HEK293T (cell line): Measurements from ENCODE around the gene SLC25A14.
A peak's percentile ranks its signal among the peaks of the same experiment; 100 is the strongest.

Experiments
- CTCF ChIA-PET: fragments of 350-600 bp; formaldehyde crosslinking; extraction: SDS; loops from one replicate; lab custom pipeline; 2021; ENCODE audit warnings: antibody characterized with exemption, inconsistent platforms; lab: Yijun Ruan, JAX
- POLR2A ChIA-PET: fragments of 350-600 bp; formaldehyde crosslinking; extraction: SDS; loops from one replicate; lab custom pipeline; 2020; ENCODE audit warnings: antibody characterized with exemption, inconsistent platforms; lab: Yijun Ruan, JAX
- DNase-seq: peaks from one replicate; pipeline ENCODE4 v3.0.0; 2012; ENCODE audit warnings: mixed read lengths; ENCODE audit errors: extremely low spot score
- ARNT ChIP-seq: fragments of 450-650 bp; IDR thresholded peaks from 2 replicates; pipeline ENCODE4 v1.6.1; 2017; ENCODE audit warnings: mild to moderate bottlenecking
- BHLHE40 ChIP-seq: fragments of 450-650 bp; IDR thresholded peaks from 2 replicates; pipeline ENCODE4 v1.6.1; 2016; ENCODE audit warnings: mild to moderate bottlenecking, moderate library complexity, borderline replicate concordance
- CTBP1 ChIP-seq: fragments of 450-650 bp; IDR thresholded peaks from 2 replicates; pipeline ENCODE4 v1.6.1; 2016; ENCODE audit warnings: borderline replicate concordance
- ELF4 ChIP-seq: fragments of 450-650 bp; IDR thresholded peaks from 2 replicates; pipeline ENCODE4 v1.6.1; 2017; ENCODE audit warnings: antibody characterized with exemption
- FOXA1 ChIP-seq: fragments of 450-650 bp; IDR thresholded peaks from 2 replicates; pipeline ENCODE4 v1.6.1; 2016; ENCODE audit warnings: mild to moderate bottlenecking
- FOXK2 ChIP-seq: fragments of 450-650 bp; IDR thresholded peaks from 2 replicates; pipeline ENCODE4 v1.6.1; 2016; ENCODE audit warnings: mild to moderate bottlenecking
- FOXM1 ChIP-seq: fragments of 450-650 bp; IDR thresholded peaks from 2 replicates; pipeline ENCODE4 v1.6.1; 2017; ENCODE audit warnings: mild to moderate bottlenecking, borderline replicate concordance
- HDGF ChIP-seq: fragments of 450-650 bp; IDR thresholded peaks from 2 replicates; pipeline ENCODE4 v1.6.1; 2017; ENCODE audit warnings: antibody characterized with exemption, borderline replicate concordance
- L3MBTL2 ChIP-seq: fragments of 450-650 bp; conservative IDR thresholded peaks from 2 replicates; pipeline ENCODE4 v1.6.1; 2016; ENCODE audit warnings: mild to moderate bottlenecking
- LEF1 ChIP-seq: fragments of 450-650 bp; IDR thresholded peaks from 2 replicates; pipeline ENCODE4 v1.6.1; 2017; ENCODE audit warnings: mild to moderate bottlenecking, borderline replicate concordance
- NFRKB ChIP-seq: fragments of 450-650 bp; IDR thresholded peaks from 2 replicates; pipeline ENCODE4 v1.6.1; 2016; ENCODE audit warnings: mild to moderate bottlenecking, moderate library complexity
- SP1 ChIP-seq: fragments of 450-650 bp; IDR thresholded peaks from 2 replicates; pipeline ENCODE4 v1.6.1; 2017
- SUZ12 ChIP-seq: fragments of 450-650 bp; IDR thresholded peaks from 2 replicates; pipeline ENCODE4 v1.6.1; 2016; ENCODE audit warnings: mild to moderate bottlenecking
- TARDBP ChIP-seq: fragments of 450-650 bp; IDR thresholded peaks from 2 replicates; pipeline ENCODE4 v1.6.1; 2016
- ZNF384 ChIP-seq: fragments of 450-650 bp; IDR thresholded peaks from 2 replicates; pipeline ENCODE4 v1.6.1; 2016
- TF ChIP-seq, protein P1 (sequence below): fragments of 450-650 bp; IDR thresholded peaks from 2 replicates; pipeline ENCODE4 v1.6.1; 2016

Gene SLC25A14

DNA sequence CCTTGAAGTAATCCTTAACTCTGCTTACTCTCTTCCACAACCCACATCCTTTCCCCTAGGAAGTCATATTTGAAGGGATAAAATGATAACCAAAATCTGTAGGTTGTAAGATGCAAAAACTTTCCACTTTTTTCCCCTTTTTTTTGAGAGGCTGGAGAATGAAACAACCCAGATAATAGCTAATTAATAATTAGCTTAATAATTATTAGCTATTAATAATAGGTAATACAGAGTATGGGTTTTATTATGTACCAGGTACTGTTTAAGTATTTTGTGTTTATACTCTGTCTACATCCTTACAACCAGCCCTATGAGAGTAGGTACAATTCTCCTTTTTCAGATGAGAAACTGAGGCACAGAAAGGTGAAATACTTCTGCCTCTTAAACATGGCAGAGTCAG lies 36.4 kb downstream of the SLC25A14 start:
- CTCF ChIA-PET = no interaction called here
- DNase-seq = no peak
- TF ChIP-seq CTBP1 (no peak), TARDBP (no peak; the same call in 1 of the 2 replicates), FOXM1 (no peak), LEF1 (no peak), L3MBTL2 (no peak), FOXA1 (no peak), ARNT (no peak), NFRKB (no peak), BHLHE40 (no peak), FOXK2 (no peak), ELF4 (no peak), SUZ12 (no peak), ZNF384 (no peak), HDGF (no peak), SP1 (no peak)
- TF ChIP-seq, protein P1, sequence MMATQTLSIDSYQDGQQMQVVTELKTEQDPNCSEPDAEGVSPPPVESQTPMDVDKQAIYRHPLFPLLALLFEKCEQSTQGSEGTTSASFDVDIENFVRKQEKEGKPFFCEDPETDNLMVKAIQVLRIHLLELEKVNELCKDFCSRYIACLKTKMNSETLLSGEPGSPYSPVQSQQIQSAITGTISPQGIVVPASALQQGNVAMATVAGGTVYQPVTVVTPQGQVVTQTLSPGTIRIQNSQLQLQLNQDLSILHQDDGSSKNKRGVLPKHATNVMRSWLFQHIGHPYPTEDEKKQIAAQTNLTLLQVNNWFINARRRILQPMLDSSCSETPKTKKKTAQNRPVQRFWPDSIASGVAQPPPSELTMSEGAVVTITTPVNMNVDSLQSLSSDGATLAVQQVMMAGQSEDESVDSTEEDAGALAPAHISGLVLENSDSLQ = no peak
- POLR2A ChIA-PET = no interaction called here

DNA sequence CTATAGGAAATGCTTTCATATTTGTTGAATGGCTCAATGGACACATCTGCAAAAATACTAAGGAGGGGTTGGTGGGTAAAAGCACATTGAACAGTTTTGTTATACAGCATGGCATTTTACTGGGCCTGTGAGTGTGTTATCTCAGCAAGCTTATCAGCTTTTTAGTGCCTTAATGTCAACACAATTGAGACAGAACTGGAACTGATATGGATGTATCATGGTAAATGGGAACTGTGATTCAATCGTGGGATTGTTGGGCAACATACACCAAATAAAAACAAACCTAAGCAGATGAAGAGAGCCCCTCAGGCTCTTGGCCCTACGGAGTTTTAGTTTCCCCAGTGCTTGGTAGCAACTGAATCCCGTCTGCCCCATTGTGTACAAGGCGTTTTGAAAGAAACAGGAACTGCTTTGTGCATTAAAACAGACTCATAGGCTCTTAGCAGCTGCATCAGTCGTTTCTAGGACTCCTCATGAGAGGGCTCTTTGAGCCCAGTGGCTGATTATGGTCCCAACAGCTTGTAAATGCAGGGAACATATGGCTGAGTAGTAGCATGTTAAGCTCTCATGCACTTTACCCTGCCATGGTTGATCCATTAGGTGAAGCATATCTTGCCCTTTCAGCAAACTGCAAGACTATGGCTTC lies 38.4 kb downstream of the SLC25A14 start:
- no peak for DNase-seq
- TF ChIP-seq FOXA1 (no peak), SUZ12 (no peak), BHLHE40 (no peak), L3MBTL2 (no peak), FOXM1 (no peak), HDGF (no peak), ARNT (no peak), FOXK2 (no peak), ZNF384 (no peak), SP1 (no peak), NFRKB (no peak), LEF1 (no peak), TARDBP (no peak), ELF4 (no peak), CTBP1 (no peak)
- TF ChIP-seq, protein P1 = no peak
- CTCF ChIA-PET = no interaction called here
- POLR2A ChIA-PET = no interaction called here

DNA sequence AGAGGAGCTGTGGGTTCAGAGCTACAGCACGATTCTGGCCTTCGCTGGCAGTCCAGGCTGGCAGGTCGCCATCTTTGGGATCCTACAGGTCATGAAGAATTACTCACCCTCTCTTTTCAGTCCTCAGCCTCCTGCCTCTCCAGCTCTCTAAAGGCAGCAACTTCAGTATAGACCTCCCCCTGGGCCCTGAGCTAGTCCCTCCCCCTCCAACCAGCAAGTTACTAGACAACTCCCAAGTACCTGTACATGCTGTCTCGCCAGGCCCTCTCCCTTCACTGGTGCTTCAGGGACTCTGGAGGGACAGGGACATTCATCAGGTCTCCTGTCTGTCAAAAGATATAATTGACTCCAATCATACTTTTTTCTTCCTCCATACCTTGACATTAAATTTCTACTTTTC lies 45.8 kb downstream of the SLC25A14 start, which contains the start of gene GPR119:
Gene GPR119 (minus strand): TSS at position 155 of the 400 bp plus-strand sequence. CDS start 227 bp downstream, outside the sequence.
- ChIA-PET POLR2A (no interaction called here), CTCF (interaction anchor here (0.9 kb wide), 1 partner anchor 9 kb away, joined by 4 read pairs; no protein-coding TSS in a partner anchor)
- no peak for DNase-seq
- no peak for TF ChIP-seq FOXK2
- no peak for TF ChIP-seq SP1
- no peak for TF ChIP-seq FOXA1
- no peak for TF ChIP-seq FOXM1
- TF ChIP-seq ARNT = no peak
- no peak for TF ChIP-seq LEF1

DNA sequence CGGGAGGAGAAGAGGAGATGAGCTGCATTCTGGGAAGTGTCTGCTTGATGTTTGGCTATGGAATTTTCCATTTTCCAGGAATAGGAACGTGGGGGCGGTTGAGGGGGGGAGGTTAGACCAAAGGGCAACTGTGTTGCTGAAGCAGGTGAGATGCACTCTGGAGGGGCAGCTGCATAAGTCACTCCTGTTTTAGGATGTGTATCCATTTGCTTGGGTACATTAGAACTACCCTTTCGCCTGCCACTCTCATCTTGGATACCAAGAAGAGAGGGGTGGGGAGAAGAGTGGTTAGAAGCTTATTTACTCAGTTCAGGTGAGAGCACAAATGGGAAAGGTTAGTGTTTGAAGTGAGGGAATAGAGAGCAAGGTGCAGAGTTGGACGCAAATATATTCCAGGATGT lies 46.7 kb downstream of the SLC25A14 start:
- TF ChIP-seq TARDBP = no peak
- no peak for TF ChIP-seq FOXK2
- TF ChIP-seq SP1 = no peak
- TF ChIP-seq ZNF384 = no peak
- no peak for TF ChIP-seq ARNT
- TF ChIP-seq, protein P1 = no peak
- no peak for TF ChIP-seq LEF1
- no peak for TF ChIP-seq FOXA1
- TF ChIP-seq HDGF = no peak
- CTCF ChIA-PET = no interaction called here
- POLR2A ChIA-PET = no interaction called here
- no peak for DNase-seq

DNA sequence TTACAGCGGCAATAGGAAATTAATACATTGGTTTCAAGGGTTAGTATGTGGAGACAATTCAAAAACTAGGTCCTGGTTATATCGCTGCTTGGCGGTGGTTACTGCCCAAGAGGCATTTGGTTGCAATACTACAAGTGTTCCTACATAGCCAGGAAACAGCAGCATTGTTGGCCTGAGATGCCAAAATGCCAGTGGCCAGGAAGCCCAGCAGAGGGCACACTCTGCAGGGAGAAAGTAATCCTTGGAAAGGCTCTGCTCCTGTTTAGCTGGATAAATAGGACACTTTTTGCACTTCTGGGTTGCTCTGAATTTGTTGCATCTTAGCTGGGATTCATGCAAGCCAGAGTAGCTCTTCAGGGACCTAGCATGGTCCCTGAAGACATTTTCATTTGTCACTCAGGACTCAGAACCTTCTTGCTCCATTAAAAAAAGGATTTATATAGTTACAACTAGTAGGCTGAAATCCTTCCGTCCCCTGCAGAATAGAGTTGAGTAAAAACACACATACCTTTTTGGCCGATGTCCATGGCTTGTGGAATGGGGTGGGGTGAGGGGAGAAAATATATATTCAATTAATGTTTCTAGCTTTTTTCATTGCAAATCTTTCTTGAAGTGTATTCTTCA lies 53.8 kb downstream of the SLC25A14 start:
- ChIA-PET CTCF (interaction anchor here (0.6 to 3.6 kb wide), 10 partner anchors 8 to 1768 kb away, joined by 3 to 19 read pairs (median 4); partner anchors contain the start of genes GPR119 and RBMX2), POLR2A (no interaction called here)
- TF ChIP-seq HDGF = no peak
- TF ChIP-seq ARNT = no peak
- TF ChIP-seq BHLHE40 = no peak
- no peak for TF ChIP-seq ELF4
- TF ChIP-seq L3MBTL2 = no peak
- no peak for TF ChIP-seq SUZ12
- TF ChIP-seq ZNF384 = no peak
- no peak for TF ChIP-seq CTBP1
- TF ChIP-seq, protein P1 = no peak
- no peak for TF ChIP-seq NFRKB
- no peak for TF ChIP-seq FOXA1
- TF ChIP-seq SP1 = no peak
- peak; percentile 80 for DNase-seq
